ENCODE data around the gene EML4.

The EML4 gene

GRCh38 chr2:42180300-42180699 lies 11.1 kb downstream of the EML4 start:
- DNase-seq (ENCODE audit: insufficient read length, low spot score) (no peak), FAIRE-seq (no peak)
- TF ChIP-seq CTCF (IDR thresholded peaks at IDR 0.05; ENCODE audit: insufficient read depth, missing control alignments): no peak

GRCh38 chr2:42182654-42183308 lies 13.6 kb downstream of the EML4 start:
- FAIRE-seq: no peak
- TF ChIP-seq CTCF (IDR thresholded peaks at IDR 0.05; ENCODE audit: insufficient read depth, missing control alignments): no peak

GRCh38 chr2:42183775-42184174 lies 14.6 kb downstream of the EML4 start:
- FAIRE-seq (no peak), DNase-seq (ENCODE audit: insufficient read length, low spot score) (no peak)
- no peak for TF ChIP-seq CTCF (IDR thresholded peaks at IDR 0.05; ENCODE audit: insufficient read depth, missing control alignments)

More at GRCh38 chr2:42182654-42183308, 13.6 kb downstream of the EML4 start:
- no peak for DNase-seq (ENCODE audit: insufficient read length, low spot score)

- no peak for TF ChIP-seq CTCF (IDR thresholded peaks at IDR 0.05; ENCODE audit: insufficient read depth, missing control alignments)
- DNase-seq (ENCODE audit: insufficient read length, low spot score) (no peak), FAIRE-seq (no peak)
Measured at GRCh38 chr2:42184346-42184745, 15.2 kb downstream of the EML4 start.

GRCh38 chr2:42185220-42185921 lies 16.2 kb downstream of the EML4 start:
- no peak for DNase-seq (ENCODE audit: insufficient read length, low spot score)
- no peak for FAIRE-seq
- no peak for TF ChIP-seq CTCF (IDR thresholded peaks at IDR 0.05; ENCODE audit: insufficient read depth, missing control alignments)

GRCh38 chr2:42186366-42186765 lies 17.2 kb downstream of the EML4 start:
- DNase-seq (ENCODE audit: insufficient read length, low spot score) (no peak), FAIRE-seq (no peak)
- no peak for TF ChIP-seq CTCF (IDR thresholded peaks at IDR 0.05; ENCODE audit: insufficient read depth, missing control alignments)
